ENCODE measurements around the gene TICAM2. TPM values are rescaled to one million over a fixed set of nuclear protein-coding genes. Genes with fewer than 3 reads are reported as not detected.

TICAM2 gene
- total RNA-seq, 4 donors from 2014 or later = 1.2 to 3.9 (median 1.7) TPM

GRCh38 chr5:115575167-115576070 lies 26.9 kb downstream of the TICAM2 start:
- DNase-seq (ENCODE audit: low spot score) = no peak
- ATAC-seq (ENCODE audit: low FRiP score) = no peak
- TF ChIP-seq CTCF (IDR thresholded peaks at IDR 0.05) = no peak

GRCh38 chr5:115573133-115573532 lies 29.1 kb downstream of the TICAM2 start:
- no peak for ATAC-seq (ENCODE audit: low FRiP score)
- no peak for TF ChIP-seq CTCF (IDR thresholded peaks at IDR 0.05)

DNA sequence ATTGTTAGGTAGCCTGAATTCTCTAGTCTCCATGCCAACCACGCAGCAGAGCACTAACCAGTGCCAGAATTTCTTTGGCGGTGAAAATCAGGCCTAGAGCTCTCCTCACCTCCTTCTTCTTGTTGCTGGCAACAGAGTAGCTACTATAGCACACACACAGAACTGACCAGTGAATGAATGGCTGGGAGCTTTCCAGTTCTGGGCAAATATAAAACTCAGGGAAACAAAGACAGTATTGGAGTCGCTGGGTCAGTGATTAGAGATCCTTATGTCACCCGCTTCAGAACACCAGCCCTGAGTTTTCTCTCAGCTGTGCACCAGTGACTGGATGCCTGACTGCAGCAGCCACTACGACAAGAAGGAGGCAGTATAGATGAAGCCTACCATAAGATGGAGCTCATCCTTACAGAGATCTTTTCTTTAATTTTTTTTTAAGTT lies 30.8 kb downstream of the TICAM2 start:
- no peak for ATAC-seq (ENCODE audit: low FRiP score)

More at GRCh38 chr5:115573133-115573532, 29.1 kb downstream of the TICAM2 start:
- DNase-seq (ENCODE audit: low spot score) = no peak

GRCh38 chr5:115568668-115569067 lies 33.6 kb downstream of the TICAM2 start:
- no peak for ATAC-seq (ENCODE audit: low FRiP score)
- no peak for TF ChIP-seq CTCF (IDR thresholded peaks at IDR 0.05)
- no peak for DNase-seq (ENCODE audit: low spot score)

More for the DNA sequence above, 30.8 kb downstream of the TICAM2 start:
- no peak for DNase-seq (ENCODE audit: low spot score)
- TF ChIP-seq CTCF (IDR thresholded peaks at IDR 0.05) = no peak

- ATAC-seq (ENCODE audit: low FRiP score) (no peak), DNase-seq (ENCODE audit: low spot score) (no peak)
- no peak for TF ChIP-seq CTCF (IDR thresholded peaks at IDR 0.05)
Measured at GRCh38 chr5:115565233-115565632, 37.0 kb downstream of the TICAM2 start.

DNA sequence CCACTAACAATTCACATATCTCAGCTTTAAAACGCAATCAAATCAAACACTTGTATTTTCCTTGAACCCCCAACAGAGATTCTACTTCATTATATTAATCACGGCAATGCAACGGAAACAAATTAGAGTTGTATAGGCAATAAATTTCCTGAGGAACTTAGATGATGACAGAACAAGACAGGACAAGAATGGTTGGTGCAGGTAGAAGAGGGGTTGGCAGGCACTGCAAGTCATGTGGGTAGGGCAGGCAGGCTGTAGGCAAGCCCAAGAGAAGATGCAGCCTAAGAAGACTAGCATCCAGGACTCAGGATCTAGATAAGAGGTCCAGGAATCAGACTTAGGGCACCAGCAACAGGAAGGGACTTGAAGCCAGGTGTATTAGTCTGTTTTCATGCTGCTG lies 41.1 kb downstream of the TICAM2 start:
- no peak for ATAC-seq (ENCODE audit: low FRiP score)
- no peak for TF ChIP-seq CTCF (IDR thresholded peaks at IDR 0.05)
- DNase-seq (ENCODE audit: low spot score) = no peak

DNA sequence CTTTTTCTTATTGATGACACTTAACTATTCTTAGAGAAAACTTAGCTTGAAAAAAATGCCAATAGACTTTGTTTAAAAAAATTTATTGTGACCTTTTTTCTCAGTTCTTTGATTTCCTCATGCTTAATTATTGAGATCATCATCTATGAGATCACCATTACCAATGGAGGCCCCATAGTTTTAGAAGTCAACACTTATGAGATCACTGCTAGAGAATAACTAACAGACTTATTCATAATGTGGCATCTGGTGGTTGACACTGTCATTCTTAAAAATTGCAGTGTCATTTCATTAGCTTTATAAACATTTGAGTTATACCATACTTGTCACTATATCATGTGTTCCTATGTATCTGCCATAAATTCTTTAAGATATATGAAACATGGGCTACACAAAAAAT lies 42.8 kb downstream of the TICAM2 start:
- no peak for TF ChIP-seq CTCF (IDR thresholded peaks at IDR 0.05)
- DNase-seq (ENCODE audit: low spot score) (no peak), ATAC-seq (ENCODE audit: low FRiP score) (no peak)

Measured in omental fat pad (tissue), 4 donors.